HG03139 (cell line): Measurements from ENCODE around the gene KRT6B.

Source experiments
- ATAC-seq: cut with Tn5 transposase; IDR thresholded peaks from one replicate; pipeline ENCODE4 v1.9.1; 2021; ENCODE audit not compliant: unreplicated experiment

The KRT6B gene

DNA sequence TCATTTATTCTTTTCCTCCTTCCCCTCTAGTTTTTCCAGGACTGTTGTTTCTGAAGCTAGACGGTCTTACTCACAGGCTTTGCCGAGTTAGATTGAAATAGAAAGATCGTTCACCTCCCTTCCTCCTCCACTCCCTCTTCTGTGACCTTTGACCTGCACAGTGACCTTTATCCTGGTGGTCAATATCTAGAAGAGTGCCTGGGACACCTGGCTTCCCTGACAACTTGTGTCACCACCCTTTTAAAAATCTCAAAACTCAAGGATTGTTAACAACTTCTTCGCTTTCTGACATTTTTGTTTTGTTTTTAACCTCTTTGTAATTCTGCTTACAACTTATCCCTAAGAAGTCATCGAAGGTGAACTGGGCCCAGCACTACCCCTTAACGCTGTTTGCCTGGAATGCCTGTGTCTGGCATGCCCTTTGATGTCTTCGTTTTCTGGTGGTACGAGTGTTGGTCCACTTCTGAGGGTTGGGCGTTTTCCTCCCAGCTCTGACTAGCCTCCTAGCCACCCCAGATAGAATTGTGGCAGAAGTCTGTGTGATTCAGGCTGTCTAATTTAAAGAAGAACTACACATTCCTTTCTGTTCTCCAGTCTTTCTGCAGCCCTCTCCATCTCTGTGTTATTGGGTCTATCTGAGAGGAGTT lies 15.0 kb downstream of the KRT6B start:
- no peak for ATAC-seq

DNA sequence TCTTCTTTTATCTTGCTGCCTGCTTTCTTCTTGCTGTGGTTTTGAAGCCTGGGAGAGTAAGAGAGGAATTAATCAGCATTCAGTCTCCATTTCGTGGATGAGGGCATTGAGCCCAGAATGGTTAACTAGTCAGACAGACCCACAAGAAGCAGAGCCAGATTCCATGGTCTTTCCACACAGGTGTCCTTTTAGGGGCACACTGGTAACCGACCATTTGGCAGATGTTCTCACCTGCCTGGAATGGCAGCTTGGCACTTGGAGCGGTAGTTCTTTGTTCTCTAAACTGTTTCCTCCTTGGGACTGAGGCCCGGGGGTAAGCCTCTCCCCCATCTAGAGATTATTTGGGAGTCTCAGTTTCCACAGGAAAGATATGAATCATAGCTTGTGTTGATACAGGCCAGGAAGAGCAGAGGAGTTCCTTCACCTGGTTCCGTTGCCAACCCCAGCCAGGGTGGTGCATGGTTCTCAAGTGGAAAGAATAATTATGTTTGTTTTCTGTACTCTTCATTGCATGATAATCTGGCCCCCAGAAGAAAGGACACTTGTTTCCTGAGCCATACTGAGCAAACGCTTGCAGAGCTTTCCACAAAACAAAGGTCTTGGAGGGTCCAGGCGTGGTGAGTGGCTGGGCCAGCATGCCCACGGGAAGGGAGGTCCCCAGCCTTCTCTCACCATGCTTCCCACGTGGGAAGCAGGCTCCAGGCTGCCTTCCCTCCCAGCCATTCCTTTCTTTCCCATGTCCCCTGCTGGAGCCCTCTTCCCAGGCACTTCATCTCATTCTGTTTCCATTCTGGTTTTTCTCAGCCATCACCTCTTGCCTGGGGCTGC lies 15.7 kb downstream of the KRT6B start:
- no peak for ATAC-seq

DNA sequence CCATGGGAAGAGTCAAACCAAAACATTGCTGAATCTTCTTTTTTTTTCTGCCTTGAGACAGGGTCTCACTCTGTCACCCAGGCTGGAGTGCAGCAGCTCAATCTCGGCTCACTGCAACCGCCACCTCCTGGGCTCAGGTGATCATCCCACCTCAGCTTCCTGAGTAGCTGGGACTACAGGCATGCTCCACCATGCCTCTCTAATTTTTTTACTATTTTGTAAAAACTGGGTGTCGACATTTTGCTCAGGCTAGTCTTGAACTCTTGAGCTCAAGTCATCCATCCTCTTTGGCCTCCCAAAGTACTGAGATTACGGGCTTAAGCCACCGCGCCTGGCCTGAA lies 16.3 kb downstream of the KRT6B start:
- no peak for ATAC-seq

DNA sequence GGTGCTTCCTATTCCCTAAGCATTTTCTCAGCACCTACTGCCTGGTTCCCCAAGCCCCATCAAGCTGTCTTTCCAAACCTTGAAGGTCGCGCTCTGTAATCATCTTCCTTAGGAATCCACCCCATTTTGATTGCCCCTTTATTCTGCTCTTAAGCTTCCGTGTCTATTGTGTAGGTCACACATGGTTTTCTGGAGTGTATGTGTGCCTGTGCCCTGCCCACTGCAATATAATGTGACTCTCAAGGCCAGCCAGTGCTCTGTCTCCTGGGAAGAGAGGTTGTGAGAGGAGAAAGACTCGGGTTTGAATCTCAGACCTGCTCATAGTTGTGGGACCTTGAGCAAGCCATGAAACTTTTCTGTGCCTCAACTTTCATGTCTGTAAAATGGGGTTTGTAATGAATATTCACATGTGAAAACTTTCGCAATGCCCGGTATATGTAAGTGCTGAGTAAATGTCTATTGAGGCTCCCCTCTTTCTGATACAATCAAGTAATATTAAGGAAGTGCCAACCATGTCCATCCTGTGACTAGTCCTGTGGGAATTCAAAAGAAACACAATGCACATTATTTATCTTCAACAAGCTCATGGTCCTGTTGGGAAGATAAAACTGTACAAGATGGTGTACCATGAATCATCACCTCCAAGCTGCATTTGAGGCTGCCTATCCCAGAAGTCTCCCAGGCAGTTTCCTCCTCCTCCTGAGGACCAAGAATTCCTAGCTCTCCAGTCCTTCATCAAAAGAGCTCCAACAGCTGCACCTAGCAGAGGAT lies 17.0 kb downstream of the KRT6B start:
- no peak for ATAC-seq

DNA sequence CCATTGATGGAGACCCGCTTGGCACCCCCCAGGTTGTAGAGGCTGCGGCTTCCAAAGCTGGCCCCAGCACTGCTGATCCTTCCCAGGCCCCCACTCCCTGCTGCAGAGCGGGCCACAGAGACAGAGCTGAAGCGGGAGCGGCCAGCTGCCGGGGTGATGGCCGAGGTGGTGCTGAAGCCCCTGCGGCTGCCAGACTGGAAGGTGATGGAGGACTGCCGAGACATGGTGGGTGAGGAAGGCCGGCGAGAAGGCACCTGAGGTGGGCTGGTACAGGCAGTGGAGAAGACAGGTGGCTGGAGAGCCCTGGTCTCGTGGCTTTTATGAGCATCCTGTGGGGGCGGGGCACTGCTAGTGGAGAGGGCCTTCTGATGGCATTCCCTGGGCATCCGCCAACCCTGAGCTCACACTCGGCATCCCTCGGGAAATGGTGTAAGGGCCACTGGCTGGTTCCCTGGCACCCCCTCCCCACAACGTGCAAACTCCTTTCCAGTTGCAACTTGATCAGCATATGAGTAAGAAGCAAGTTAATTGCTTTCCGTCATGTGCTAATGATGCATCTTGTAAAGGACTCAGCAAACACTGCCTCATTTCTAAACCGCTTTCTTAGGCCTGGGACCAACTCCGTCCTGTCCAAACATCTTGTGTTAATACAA lies 17.7 kb downstream of the KRT6B start, which contains the start of gene KRT75:
KRT75 (minus strand) TSS at position 291 of the 653 bp plus-strand sequence; CDS start at position 224, 67 bp downstream.
- no peak for ATAC-seq

DNA sequence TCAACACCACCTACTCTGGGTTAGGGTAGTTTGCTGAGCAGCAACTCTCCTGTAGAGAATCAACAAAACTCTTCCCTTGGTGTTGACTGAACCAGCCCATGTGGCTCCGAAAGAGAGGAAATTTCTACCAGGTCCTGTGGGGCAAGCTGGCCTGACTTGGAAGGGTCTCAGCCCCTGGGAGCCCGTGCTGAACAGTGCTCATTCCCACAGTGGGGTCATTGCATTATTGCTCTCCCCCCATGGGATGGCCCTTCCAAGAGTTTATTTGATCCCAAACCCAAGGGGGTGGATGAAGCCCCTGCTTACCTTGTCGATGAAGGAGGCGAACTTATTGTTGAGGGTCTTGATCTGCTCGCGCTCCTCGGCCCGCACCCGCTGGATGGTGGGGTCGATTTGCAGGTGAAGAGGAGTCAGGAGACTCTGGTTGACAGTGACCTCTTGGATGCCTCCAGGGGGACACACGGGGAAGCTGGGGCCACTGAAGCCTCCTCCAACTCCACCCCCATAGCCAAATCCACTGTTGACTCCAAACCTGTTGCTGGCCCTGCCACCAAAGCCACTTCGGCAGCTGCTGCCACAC lies 18.4 kb downstream of the KRT6B start:
- no peak for ATAC-seq

DNA sequence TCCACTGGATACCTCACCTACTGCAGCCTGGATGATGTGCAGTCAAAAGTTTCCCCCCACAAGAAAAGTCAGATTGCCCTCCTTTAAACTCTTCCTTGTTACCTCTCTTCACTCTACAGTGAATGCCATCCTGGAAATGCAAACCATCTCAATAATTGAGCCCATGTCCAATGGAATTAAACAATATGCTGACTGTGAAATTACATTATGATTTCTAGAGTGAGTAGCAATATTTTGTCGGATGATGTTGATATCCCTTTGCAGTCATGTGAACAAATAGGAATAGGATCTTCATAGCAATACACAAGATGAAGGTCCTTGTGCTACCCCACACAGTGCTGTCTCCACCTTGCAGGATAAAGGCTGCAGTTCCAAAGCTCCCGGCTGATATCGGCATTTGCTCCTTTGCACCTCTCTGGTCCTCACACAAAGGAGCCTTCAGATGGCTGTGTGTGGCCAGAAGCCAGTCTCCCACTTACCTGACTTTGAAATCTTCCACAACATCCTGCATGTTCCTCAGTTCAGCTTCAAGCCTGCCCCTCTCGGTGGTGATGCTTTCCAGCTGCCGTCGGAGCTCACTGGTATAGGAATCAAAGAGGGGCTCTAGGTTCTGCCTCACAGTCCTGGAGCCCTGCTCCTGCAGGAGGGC lies 19.3 kb downstream of the KRT6B start:
- no peak for ATAC-seq

DNA sequence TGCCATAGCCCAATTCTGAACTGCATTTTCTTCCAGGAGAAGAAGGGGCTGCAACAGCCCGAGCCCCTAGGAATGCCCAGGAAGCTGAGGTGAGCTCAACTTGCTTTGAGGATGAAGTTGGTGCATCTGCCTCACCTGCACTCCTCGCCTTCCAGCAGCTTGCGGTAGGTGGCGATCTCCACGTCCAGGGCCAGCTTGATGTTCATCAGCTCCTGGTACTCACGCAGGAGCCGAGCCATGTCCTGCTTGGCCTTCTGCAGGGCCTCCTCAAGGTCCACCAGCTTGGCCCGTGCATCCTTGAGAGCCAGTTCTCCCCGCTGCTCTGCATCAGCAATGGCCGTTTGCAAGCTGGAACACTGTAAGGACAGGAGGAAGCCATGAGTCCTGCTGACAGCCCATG lies 23.8 kb downstream of the KRT6B start:
- no peak for ATAC-seq

DNA sequence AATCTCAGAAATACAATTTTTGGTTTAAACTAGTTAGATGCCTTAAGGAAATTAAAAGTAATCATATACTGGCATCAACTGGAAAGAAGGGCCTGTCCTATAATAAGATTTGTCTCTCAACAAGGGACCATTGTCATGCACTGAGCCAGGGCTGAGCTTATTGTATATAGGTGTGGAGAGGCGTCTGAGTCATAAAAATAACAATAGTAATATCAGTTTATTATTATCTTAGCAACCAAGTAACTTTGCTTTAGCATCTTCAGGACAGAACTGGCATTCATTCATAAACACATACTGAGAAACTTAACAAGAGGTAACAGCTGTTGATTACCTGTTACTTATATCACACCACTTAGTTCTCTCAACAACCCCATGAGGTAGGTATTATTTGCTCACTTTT lies 24.9 kb downstream of the KRT6B start:
- ATAC-seq: no peak

DNA sequence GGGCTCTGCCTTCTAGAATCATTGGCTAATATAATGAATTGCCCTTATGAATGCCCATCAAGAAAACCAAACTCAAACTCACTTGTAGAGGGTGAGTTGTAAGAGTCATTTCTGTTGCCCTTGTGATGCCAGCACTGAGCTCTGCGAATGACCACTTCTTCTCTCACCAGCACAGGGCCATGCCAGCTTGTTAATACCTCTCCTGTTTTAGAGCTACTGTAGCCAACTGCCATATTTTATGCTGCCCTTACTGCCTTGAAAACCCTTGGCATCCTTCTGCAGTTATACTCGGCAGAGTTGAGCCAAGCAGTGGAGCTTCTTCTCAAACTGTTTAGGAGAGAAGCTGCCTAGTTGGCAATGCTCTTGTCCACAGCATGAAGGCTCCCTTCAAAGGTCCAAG lies 25.9 kb downstream of the KRT6B start:
- ATAC-seq: no peak

DNA sequence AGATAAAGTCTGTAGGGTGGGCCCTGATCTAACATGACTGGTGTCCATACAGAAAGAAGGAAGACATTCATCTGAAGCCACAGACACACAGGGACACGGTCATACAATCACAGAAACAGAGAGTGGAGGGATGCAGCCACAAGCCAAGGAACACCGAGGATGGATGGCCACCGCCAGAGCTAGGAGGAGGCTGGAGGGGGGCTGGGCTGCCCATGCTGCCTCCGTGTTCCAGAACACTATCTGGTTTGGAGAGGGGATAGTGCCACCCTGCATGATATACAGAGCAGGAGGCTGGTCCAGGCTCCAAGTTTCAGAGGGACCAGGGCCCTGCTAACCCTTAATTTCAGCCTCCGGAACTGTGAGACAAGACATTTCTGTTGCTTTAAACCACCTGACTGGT lies 26.5 kb downstream of the KRT6B start:
- ATAC-seq: no peak

DNA sequence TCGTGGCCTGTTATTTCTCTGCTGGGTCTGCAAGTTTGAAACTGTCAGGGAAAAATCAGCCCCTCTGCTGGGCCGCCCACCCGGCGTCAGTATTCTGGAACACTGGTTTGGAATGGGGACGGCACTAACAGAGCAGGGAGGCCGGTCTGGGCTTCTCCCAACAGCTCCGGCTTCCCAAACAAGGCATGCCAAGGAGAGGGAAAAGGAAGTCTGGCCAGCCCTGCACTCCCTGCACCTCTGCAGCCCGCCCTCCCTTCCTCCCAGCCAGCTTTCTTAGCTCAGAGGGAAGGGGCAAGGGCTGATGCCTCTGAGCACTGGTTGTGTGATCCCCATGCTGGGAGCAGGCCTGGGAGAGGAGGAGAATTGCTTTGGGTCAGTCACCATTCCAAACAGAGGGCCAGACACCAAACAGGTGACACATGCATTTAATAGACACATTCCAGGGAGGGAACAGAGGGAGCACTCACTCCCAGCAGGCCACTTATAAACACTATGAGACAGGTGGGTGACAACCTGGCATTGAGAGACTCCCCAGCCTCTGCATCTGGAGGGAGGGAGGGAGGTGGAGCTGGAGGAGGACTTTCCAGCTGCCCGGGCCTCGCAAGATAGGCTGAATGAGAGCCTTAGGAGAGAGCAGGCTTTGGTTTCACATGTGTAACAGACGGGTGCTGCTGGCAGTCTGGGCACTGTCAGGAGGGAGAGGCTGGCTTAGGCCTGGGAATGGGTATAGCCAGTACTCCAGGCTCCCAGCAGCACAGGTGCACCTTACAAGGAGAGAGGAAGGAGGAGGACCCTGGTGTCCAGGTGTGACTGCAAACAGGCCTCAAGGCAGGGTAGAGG lies 28.1 kb downstream of the KRT6B start:
- no peak for ATAC-seq

DNA sequence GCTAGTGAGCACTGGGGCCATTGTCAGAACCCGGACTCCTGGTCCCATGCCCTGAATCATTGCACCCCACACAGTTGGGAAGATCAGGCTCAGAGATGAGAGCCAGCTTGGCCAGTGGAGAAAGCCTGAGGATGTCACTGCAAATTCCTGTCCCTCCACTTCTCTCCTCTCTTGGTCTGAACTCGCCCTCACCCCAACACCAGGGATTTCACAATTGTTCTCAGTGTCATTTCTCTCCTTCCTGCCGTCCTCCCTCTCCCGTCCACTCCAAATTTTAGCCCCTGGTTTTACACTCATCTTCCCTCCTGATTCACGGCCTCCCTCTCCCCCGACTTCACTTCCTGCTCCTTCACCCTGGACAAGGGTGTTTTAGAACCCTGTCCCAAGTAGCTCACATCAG lies 28.9 kb downstream of the KRT6B start:
- ATAC-seq: no peak

DNA sequence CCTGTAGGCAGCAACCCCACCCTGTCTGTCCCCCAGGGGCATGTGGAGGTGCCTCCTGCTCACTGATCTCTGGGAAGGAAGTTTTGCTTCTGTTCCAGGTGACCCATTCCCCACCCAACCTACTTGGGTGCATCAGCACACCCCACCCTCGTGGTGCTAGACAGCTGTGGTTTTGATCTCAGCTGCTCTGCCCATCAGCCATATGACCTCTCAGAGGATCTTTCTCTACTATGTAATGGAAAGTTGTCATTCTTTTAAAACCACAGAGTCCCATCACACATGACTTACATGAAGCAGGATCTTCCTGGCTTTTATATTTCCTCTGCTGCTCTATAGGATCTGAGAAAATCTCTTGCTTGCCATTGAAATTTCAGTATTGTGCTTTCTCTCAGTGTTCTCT lies 32.3 kb downstream of the KRT6B start:
- no peak for ATAC-seq

DNA sequence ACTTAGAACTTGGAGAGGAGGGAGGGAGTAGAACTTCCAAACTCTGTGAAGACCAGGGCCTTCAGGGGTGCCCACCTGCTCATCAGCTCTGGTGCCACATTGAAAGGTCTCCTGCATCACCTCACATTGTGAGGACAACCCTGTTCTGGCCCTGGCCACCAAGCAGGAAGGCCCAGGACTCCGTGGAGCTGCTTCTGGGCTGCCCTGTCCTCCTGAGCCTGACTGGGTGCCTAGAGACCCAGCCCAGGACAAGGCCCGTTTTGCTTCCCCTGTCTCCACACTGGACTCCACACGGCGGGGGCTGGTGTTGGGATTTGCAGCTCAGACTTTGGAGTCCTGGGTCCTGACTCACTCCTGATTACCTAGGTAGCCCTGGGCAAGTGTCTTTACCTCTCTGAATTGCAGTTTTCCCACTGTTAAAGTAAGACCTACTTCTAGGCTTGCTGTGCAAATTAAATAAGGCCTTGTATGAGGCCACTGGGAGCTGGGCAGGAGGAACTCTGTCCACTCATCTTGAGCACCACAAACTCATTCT lies 33.3 kb downstream of the KRT6B start:
- no peak for ATAC-seq

DNA sequence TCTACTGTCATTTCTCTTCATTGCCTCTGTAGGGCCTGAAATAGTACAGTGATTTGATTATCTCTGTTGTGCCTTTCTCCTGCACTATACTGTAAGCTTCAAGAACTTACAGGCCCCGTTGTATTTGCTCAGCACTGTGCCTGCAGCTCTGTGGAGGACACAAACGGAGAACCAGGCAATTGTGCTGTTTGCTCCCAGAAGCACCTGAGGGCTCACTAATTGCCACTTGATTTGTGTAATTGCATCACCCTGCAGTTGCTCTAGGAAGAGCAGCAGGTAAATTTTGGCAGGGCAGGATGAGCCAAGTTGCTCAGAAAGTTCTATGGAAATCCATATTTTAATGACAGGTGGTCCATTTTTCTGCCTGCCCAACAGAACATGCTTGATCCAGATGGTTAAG lies 34.2 kb downstream of the KRT6B start:
- ATAC-seq: no peak

DNA sequence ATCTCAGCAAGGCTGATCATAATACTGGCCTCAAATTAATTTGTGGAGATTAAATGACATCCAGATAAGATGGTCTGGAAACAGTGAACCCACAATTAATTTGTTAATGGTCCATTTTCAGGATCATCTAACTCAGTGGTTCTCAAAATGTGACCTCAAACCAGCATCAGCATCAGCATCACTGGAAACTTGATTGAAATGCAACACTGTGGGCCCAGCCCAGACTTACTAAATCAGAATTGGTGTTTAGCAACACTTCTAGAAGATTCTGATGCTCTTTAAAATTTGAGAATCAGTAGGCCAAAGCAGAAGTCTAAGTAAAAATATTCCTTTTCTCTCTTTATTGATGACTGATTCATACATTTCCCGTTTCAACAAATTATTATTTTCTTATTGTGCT lies 35.2 kb downstream of the KRT6B start:
- ATAC-seq: no peak

DNA sequence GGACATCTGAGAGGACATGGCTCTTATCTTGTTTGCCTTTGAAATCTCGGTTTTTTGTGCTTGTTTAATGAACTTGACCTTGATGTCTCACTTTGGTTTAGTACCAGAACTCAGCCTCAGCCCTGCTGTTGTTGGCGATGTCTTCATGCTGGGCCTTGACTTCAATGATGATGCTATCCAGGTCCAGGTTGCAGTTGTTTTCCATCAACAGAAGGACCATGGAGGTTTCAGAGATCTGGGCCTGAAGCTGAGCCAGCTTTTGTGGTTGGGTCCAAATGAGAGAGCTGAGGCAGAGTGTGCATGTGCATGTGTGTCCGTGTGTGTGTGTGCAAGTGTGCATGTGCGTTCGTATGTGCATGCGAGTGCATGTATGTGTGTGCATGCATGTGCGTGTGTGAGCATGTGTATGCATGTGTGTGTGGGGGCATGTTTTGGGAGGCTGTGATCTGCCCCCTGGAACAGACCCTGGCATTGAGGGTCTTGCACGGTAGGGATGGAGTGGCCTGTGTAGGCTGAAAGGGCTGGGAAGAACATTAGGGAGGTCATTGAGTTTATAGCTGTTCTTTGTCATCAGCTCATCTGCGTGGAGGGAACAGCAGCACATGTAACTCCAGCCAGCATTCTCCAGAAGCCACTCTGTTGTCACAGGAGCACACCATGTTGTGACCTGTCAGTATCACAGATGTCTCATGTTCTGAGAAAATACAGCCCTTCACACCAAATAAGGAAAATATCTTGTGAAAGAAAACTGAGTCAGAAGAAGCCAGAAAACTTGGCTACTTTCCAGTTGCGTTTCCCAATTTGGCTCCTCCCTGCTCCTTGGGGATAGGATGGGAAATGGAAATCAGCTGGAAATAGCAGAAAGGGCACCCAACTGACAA lies 35.8 kb downstream of the KRT6B start:
- ATAC-seq: no peak
